HG02571 (cell line): ENCODE results near the gene CIC.
A peak's percentile ranks its signal among the peaks of the same experiment; 100 is the strongest.

Experiments used
- ATAC-seq: cut with Tn5 transposase; IDR thresholded peaks from one replicate; pipeline ENCODE4 v1.9.1; 2021; ENCODE audit warnings: mild to moderate bottlenecking, moderate library complexity; ENCODE audit not compliant: unreplicated experiment

CIC gene

DNA sequence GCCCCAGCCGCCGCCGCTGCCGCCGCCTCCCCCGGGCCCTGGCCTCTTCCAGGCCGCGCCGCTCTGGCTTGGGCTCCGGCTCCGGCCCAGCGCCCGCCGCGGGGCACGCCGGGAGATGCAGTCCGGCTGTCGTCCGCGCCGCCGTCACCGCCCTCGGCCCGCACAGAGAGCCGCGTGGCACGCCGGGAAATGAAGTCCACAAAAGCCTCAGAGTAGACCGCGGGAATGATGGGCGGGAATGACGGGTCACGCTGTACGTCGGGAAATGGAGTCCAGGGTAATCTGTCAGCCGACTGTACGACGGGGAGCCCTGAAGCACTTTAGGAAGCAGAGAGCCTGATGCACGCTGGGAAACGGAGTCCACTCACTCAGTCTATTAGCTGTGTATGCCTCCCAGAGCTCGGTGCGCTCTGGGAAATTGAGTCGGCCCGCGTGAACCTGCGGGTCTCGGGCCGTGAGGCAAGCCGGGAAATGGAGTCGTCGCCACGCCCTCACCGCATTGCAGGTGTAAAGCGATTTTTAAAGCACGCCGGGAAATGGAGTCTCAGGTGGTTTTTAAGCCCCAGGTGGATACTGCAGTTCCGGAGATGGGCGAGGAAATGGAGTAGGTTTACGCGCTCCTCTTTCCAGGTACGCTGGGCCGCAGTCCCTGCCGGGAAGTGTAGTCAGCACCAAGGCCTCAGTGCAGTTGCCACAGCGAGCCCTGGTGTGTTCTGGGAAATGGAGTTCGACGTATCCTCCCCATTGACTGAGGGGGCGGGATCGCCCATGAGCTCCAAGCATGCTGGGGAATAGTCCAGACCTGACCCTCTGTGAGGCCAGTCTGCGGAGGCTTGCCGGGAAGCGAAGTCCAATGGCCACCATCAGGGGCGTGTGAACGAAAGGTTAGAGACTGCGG lies 26.3 kb upstream of the CIC start, which contains the start of gene GSK3A:
TSS of gene GSK3A (minus strand) at position 91 of the 898 bp plus-strand sequence. CDS start 137 bp downstream, outside the sequence.
- ATAC-seq = peak; percentile 55

DNA sequence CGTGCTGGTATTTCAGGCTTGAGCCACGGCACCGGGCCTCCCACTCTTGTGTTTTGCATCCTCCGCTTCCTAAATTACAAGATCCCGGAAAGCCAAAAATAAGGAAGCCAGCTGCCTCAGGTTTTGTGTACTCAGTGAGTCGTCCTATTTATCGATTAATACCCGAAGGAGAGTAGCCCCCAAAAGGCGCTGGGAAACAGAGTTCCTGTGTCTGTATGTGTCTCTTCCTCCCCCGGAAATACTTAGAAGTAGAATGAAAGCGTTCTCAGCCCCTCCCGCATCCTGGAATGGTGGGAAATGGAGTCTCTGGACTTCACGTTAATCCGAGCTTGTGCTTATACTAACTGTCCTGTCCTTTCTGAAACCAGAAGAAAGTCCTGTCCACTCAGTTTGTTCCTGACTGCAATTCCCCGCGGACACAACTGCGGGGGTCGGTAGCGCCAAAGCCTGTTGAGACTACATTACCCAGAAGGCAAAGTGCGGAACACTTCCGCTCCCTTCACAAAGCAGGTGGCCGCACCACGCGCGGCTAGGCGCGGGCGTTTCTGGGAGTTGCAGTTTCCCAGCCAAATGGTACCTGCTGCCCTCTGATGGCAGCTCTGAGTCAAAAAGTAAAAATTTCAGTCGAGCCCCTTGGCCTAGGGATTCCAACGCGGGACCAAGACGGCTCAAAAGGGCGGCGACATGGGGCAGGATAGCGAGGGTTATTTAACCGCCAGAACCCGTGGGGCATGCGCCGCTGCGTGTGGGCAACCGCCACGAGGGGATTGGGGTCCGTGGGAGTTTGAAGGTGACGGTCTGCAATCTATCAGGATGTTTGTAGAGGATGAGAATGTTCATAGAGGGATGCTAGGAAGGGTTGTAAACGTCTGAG lies 24.5 kb upstream of the CIC start:
- peak; percentile 27 for ATAC-seq

- no peak for ATAC-seq
Observed at GRCh38 chr19:42245231-42245630, 23.8 kb upstream of the CIC start.

GRCh38 chr19:42246143-42246921 lies 22.7 kb upstream of the CIC start:
- no peak for ATAC-seq

DNA sequence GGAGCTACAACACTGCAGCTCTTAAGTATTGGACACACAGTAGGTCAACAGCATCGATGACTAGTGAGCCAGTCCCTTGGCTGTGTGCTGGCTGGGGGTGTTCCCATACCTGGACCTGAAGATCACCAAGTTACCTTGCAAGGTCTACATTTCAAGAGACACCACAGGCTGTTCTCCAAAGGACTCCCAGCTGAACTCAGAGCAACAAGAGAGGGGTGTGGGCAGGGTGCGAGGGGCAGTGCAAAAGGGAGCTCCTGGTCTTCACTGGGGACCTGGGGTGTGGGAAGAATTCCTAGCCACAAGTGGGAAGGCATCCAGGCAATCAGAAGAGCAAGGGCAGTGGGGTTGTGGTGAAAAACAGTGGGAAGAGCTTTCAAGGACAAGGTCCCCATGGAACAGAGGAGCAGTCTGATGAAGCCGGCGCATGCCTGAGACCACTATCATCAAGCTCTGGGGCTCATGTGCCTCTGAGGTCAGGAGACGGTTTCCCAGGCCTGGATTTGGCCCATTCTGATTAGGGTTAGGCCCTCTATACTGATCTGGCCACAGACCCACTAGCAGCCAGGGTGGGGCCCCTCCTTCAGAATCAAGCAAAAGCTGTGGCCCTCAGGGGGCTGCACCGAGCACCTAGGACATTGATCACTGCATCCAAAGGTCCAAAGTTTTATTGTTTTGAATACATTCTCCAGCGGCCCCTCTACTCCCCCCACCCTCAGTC lies 22.0 kb upstream of the CIC start:
- ATAC-seq = no peak

DNA sequence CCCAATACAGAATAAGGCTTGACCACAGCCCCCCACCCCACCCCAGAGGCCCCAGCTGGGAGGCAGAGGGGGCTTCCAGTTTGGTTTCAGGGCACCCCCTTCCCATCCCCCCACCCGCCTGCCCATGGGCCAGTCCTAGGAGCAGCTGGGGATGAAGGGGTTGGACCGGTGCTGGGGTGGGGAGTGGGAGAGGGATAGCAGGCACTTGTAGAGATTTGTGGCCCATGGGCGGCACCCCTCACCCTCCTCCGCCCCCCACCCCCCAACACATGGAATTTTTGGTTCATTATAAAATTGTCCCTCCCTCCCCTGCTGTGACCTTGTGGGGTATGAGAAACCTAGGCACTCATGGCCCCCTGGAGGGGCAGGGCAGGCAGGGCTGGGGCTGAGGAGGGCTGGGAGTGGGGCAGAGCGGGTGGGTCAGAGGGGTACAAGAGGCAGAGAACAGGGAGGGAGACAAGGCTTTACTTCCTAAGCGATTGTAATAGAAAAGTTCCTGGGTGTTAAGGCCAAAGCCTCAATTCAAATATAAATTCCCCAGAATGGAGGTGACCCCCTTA lies 21.3 kb upstream of the CIC start:
- ATAC-seq = no peak

- ATAC-seq = no peak
Observed at GRCh38 chr19:42248270-42249148, 20.5 kb upstream of the CIC start.

DNA sequence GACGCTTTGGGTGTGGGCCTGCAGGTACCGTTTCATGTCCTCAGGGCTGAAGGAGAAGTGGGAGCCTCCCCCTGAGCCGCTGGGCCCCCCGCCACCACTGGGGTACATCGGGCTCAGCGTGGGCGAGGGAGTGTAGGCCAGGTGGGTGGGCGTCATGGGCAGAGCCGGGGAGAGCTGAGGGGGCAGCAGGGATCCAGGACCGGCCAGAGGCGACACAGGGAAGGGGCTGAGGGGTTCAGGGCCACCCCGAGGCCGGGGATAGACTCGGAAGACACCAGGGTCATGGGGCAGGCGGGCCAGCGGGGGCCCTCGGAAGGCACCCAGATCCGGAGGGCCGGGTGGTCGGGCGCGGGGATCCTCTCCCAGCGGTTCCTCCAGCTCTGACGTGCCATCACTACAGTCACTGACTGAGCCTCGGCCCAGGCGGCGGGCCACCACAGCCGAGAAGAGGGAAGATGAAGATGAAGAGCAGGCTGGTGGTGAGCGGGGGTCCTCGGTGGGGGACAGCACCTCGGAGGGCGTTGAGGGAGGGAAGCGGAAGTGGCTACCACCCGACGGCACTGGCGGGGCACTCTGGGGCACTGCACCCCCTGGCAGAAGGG lies 19.8 kb upstream of the CIC start:
- no peak for ATAC-seq

DNA sequence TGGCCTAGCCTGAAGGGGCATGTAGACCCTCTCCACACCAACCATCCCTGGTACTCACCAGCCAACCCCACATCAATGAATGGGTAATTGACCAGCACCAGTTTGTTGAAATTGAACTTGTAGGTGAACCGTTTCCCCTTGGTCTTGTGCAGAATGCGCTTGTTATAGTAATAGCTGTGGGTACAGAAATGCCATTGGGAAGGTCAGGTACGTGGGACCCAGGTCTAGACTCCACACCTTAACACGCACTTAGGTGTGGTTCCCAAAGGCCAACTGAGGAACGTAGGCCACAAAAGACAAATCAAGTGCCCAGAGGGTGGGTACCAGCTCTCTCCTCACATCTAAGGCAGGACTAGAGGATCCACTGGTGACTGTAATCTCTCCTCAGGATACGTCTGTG lies 19.3 kb upstream of the CIC start:
- no peak for ATAC-seq

- no peak for ATAC-seq
Observed at GRCh38 chr19:42250183-42250665, 18.8 kb upstream of the CIC start.

- ATAC-seq = no peak
Observed at GRCh38 chr19:42250666-42251531, 18.2 kb upstream of the CIC start.

DNA sequence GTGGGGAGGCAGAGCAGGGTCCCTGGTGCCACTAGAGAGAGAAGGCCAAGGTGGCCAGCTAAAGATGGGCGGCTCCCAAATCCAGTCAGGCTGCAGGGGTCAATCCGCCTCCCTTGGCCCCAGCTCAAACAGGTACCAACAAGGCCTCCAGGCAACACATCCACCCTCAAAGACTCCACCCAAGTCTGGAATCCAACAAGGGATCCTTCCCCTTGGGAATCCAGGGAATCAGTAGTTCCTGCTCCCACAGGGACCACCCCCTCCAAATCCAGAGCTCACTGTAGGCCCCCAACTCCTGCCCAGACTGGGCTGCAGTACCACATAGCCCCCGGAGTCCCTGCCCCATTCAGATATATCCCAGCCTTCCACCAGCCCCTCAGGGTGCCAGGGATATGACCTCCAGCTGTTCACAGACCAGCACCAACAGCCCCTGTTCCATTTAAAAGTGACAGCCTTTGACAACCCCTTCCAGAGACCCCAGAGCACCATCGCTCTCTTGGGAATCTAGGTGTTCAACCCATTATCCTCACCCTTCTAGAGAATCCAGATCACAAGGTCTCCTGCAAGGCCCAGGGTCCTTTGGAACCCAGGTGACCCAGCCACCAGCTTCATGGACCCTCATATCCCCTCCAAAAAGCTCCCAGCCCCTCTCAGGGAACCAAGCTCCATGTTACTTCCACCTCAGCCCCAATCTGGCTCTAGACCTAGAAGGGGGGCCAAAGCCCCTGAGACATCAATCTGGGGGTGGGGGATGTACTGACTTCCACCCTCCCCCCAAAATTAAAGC lies 17.3 kb upstream of the CIC start:
- ATAC-seq = no peak

- no peak for ATAC-seq
Observed at GRCh38 chr19:42252365-42253244, 16.4 kb upstream of the CIC start.

- ATAC-seq = no peak
Observed at GRCh38 chr19:42253245-42254088, 15.6 kb upstream of the CIC start.
